ENCODE data around the gene GALNT18.

The GALNT18 gene

DNA sequence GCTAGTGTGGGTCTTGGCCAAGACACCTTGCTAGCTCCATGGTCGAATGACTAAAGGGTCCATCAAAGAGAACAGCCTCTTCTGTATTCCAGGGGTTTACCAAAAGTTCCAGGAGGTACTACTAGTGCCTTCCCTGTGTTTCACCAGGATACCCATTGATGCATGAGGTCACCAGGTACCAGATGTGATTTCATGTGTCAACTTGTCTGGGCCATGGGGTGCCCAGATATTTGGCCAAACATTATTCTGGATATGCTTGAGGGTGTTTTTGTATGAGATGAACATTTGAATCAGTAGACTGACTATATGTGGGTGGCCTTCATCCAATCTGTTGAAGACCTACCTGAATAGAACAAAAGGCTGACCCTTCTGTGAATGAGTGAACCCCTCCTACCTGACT is 92.8 kb downstream of the GALNT18 start:
- no peak for DNase-seq (ENCODE audit: low read depth)

DNA sequence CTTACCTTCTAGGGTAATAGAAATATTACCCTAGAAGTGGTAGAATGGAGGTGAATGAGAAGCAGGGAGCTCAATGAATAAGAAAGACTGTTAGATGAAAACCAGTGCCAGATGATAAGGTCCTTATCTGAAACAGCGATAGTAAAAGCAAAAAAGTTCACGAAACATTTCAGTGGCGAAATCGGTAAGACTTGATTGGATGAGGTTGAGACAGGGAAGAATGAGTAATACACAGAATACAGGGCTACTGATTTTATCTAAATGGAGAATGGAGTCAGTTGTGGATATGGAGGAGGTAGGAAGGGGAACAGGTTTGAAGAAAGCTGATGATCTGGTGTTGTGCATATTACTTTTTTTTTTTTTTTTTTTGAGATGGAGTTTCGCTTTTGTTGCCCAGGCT is 96.5 kb downstream of the GALNT18 start:
- no peak for DNase-seq (ENCODE audit: low read depth)

DNA sequence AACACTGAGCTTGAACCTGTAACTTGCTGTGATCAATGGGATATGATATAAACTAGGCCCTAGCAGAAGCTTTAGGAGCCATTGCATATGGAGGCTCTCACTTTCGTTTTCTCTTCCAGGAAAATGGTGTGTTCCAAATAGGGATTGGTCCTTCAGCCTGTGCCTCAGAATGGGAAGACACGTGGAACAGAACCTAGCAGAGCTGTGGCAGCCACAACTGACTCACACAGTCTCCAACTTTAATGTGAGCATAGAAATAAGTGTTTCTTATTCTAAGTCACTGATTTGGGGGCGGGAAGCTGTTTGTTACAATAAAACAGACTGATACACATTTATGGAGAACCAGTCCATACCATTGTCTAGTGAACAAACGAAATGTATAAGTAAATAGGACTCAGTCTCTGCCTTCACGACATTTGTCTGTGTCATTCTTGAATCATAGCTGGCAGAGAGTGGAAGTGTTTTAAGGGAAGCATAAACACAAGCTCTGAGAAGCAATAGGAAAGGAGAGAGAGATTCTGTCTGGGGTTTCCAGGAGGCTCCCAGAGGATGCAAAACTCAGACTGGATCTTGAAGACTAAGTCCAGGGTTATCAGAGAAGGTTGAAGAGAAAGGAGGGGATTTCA is 97.3 kb downstream of the GALNT18 start:
- DNase-seq (ENCODE audit: low read depth): no peak

DNA sequence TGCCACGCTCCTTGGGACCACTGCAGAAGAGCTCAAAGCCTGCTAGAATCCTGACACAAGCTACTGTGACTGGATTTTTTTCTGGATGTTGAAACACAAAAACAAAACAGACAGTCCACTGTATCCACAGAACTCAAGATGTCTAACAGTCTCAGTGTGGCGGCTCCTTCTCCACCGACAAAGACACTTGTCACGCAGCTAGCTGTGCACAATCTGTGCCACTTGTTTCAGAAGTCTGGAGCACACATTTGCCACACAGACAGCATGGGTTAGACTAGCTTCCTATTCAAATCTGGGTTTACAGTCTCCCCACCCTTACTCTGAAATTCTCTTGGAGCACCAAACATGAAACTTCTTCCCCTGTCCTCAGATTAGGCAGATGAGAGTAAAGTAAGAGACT is 99.2 kb downstream of the GALNT18 start:
- no peak for DNase-seq (ENCODE audit: low read depth)

DNA sequence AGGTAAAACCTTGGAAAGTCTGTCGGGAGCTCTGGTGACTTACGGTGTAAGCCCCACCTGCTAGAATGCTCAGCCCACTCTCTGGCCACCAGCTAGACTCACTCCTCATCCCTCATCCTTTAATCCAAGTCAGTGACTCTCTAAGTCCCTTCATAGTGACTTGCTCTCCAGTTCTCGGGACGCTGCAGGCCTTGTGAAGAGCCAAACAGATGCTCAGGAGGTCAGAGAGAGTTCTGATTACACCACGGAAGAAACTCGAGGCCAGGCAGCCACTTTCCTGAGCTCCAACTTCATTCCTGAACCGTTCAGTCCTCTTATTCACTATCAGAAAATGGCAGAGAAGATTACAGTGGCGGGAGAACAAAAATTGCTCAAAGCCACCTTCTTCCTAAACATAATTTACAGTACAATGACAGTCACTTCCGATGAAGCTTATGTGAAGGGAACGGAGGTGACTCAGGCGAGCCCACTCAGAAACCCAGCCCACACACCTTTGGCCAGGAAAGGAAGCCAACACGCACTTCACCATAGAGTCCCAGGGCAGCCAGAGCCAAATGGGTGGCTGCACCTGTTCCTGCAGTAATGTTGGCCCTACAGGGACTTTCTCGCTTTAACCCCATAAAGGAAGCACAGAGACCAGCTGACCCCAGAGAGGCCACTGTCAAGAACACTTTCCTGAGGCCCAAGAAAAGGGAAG is 100.4 kb downstream of the GALNT18 start:
- DNase-seq (ENCODE audit: low read depth): no peak

DNA sequence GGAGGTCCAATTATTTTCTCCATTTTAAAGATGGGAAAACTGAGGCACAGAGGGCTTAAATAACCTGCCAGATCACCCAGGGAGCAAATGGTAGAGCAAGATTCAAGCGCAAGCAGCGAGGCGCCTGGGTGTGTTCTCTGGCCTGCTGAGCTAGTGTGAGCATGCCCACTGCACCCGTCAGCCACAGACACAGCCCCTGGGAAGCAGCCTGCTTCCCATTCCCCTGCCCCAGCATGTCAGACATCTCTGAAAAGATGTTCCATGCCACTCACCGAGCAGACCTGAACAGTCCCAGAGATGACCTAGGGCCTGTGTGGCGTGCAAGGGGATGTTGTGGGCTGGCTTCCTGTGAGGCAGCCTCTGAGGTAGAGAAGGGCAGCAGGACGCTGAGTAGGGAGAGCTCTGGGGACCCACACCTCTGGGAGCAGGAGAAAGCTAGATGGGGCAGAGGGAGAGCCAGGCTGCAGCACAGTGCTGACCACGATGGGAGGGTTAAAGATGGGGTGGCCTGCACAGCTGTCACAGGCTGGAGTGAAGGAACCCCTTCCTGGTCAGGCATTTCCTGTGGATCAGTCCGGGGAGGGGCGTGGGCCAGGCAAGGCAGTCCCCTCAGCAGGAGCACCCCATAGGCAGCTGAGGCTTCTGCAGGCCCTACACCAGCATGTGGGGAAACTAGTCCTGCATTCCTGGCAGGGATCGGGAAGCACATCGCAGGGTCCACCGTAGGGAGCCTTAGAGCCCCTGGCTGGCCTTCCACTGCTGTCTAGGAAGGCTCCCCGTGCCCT is 101.4 kb downstream of the GALNT18 start:
- DNase-seq (ENCODE audit: low read depth): no peak

DNA sequence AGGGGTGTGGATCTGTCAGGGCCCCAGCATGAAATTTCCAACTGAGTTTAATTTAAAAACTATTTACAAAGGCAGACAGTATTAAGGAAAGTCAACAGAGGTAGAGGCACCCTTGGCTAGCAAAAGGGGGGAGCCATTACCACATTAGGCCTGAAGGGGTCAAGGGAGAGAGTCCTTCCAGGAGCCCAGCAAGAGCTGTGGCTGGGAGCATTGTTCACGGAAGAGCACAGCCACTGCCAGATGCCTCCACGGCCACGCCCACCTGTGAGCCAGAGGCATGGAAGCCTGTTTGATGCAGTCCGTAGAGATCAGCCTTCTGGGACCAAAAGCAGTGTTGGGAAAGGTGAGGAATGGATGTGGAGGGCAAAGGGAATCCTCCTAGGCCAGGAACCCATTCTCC is 102.6 kb downstream of the GALNT18 start:
- no peak for DNase-seq (ENCODE audit: low read depth)

DNA sequence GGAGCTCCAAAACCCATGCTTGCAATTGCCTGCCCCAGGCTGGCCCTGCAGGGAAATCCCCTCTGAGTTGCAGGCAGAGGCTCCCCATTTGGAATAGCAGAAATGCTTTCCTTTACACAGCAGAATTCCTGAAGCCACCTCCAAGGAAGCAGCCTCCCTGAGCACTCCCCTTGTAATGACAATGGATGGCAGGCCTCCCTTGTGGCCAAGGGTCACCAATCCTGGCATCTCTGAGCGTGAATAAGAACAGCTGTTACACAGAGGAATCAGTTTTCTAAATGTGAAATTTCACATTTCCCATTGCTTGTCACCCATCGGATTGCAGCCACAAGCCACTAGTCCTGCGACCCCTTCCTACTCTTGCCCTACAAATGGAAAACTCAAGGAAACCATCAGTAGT is 107.6 kb downstream of the GALNT18 start:
- DNase-seq (ENCODE audit: low read depth): no peak

DNA sequence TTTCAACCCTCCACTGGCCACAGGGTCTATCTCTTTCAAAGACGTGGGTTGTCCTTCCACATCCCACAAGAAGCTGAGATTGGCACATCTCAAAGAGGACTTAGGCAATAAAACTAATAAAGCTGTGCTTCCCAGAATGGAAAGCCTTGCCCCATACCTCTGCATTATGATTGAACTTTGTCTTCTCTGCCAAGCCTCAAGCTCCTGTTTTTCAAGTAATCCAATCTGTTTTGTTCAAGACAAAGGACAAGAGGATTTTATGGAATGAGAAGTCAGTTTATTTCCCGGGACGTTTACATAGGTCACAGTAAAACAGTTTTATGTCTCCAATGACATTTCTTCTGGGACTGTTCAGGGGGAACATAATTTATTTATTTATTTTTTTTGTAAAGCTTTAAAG is 108.4 kb downstream of the GALNT18 start:
- no peak for DNase-seq (ENCODE audit: low read depth)

DNA sequence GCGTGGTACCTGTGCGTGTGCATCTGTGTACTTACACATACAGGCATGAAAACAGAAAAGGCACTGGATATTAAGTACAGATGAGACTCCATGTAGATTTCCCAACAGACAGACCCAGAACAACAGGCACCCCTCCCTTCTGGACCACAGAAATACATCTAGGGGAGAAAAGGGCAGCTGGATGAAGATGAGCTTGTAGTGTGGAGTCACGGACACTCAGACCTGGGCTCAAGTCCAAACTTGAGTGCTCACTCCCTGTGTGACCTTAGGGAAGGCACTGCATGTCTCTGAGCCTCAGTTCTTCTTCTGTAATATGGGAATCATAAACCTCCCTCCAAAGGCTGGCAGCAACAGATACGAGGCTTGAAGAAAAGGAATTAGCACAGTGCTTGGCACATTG is 108.9 kb downstream of the GALNT18 start:
- no peak for DNase-seq (ENCODE audit: low read depth)

DNA sequence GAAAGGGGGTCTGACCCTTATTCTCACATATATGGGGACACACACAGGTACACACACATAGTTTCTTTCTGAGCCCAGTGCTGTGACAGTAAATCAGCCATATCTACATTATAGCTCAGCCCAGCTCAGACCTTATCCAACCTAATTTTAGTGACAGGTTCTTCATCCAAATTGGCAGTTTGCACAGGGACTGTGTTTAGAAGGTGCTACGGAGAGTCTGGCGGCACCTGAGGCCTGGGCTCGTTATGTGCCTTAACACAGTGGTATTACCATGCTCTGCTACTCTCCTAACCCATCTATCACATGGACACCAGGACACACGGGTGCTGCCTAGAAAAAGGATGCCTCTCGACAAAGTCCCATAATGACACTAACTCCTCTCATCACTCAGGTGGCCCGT is 109.3 kb downstream of the GALNT18 start:
- DNase-seq (ENCODE audit: low read depth): no peak

DNA sequence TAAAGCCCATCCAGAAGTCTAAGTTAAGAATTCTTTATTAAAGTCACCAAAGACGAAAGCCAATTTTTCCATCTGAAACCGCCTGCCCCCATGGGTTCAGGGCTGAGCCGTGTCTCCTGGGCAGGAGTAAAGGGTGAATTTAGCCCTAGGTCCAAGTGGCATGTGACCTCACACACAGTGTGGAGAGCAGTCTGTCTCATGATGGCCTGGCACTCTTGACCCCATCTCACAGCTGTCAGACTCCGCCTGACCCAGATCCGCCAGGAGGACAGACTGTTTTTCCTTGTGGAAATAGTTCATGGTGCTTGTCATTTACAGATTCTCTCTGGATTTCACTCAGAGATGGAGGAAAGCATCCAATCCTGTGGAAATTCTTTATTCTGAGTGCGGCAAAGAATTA is 109.7 kb downstream of the GALNT18 start:
- no peak for DNase-seq (ENCODE audit: low read depth)

DNA sequence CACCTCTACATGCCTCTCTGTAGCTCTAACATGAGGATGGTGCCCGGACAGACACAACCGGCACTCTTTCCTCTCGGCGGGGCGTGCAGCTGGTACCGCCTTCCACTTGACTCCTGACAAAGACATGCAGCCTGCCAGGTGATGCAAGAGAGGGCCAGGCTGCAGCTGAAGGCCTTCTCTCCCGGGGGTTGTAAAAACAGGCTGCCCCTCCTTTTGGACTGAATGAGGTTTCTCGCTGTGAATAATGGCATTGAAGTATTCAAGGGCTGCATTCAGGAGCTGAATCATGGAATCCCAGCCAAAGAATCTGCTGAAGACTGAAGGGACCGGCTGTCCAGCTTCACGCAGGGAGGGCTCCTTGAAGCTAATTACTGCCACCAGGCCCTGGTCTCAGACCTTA is 110.9 kb downstream of the GALNT18 start:
- DNase-seq (ENCODE audit: low read depth): no peak

DNA sequence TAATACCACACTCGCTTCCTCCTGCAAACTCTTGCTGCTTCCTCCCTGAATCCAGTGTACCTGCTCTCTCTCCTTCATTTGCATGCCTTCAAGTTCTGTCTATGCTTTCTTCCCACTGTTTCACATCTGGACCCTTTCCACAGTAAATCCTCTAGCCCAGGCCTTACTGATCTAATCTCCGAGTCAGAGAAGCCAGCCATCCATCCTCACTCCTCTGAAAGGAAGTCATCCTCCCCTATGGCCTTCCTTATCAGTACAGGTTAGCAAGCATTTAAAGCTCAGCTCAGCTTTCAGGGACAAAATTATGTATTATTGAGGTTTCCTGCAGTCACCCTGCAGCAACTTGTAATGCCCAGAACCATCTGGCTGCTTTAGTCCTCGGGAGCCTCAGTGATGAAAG is 116.1 kb downstream of the GALNT18 start:
- DNase-seq (ENCODE audit: low read depth): no peak

DNA sequence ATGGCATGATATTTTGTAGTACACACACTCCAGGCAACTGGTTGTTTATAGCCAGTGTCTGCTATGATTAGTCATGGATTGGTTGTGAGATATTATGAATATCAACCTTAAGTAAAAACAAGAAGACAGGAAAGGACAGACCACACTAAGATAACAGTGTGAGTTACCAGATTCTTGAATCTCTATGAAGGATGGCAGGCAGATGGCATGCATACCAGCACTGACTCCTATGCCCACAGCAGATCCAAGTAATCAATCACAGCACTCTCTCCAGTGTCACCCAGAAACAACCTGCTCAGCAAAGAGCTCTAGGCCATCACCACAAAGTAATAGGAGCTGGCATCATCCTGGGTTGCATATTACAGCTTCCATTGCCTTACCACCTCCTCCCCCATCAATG is 116.6 kb downstream of the GALNT18 start:
- no peak for DNase-seq (ENCODE audit: low read depth)

DNA sequence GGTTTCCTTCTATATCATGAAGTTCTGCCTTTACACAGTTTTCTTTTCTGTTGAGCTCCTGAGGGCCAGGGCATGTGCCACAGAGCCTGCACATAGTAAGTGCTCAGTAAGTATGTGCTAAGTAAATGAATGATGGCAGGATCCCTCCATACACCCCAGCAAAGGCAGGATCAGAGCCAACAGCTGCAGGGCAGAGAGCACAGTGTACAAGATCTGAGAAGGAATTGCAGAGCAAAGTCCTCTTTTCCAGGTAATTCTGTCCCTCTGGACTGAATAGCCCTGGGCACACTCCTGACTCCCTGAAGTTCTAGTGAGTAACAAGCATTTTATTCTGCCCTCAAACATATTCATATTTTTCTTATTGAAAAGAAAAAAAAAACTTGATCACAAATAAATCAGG is 117.7 kb downstream of the GALNT18 start:
- DNase-seq (ENCODE audit: low read depth): no peak

DNA sequence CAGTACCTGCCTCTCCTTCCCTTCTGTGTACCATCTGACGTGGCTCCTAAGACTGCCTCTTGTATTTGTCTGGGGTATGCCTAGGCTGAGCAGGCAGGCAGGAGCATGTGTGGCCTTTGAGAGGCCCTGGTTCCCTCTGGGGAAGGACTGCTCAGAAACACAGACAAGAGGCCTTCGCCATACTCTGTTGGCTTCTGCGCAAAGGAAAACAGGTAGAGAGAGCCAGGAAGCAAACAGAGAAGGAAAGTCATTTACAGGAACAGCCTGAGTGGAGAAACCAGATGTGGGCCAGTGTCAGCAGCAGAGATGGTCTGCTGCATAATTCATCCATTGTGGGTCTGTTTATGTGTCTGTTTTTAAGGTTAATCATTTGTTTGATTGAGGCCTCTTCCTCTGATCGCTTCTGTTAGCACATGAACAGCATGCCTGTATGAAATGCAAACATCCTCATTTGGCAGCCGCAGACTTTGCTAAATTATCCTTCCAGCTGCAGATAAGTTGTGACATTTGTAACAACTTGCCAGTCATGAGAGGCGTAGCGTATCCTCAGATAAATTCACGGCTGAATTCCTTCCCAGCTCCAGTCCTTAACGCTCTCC is 119.4 kb downstream of the GALNT18 start:
- no peak for DNase-seq (ENCODE audit: low read depth)

DNA sequence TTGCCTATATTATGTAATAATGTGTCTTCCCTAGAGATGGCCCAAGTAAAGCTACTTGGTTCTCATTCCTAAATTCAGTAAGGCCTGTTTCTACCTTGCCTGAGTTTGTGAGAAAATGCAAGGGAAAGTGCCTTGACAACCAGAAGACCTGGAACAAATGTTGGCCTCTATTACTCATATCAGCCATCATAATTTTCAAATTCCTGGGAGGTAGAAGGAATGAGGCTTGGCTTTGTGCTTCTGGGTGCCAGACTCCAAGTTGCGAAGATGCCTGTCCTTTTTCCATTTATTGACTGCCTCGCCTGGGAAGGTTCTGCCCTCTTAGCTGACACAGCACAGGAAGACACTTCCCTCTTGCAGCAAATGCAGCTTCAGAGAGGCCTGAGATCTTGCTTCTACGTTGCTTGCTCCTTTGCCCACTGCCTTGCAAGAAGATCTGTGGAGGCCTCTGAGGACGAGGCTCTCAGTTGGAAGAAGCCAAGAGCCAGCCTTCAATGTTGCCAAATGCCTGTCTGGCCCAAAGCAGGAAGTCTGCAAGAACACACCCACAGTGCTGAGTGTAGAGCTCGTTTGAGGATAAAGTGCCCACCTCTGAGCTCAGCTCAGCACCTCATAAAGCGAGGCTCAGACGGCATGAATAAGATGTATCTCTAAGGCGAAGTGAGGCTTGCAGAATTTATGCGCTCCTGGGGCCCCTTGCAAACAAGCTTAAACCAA is 120.1 kb downstream of the GALNT18 start:
- DNase-seq (ENCODE audit: low read depth): no peak

DNA sequence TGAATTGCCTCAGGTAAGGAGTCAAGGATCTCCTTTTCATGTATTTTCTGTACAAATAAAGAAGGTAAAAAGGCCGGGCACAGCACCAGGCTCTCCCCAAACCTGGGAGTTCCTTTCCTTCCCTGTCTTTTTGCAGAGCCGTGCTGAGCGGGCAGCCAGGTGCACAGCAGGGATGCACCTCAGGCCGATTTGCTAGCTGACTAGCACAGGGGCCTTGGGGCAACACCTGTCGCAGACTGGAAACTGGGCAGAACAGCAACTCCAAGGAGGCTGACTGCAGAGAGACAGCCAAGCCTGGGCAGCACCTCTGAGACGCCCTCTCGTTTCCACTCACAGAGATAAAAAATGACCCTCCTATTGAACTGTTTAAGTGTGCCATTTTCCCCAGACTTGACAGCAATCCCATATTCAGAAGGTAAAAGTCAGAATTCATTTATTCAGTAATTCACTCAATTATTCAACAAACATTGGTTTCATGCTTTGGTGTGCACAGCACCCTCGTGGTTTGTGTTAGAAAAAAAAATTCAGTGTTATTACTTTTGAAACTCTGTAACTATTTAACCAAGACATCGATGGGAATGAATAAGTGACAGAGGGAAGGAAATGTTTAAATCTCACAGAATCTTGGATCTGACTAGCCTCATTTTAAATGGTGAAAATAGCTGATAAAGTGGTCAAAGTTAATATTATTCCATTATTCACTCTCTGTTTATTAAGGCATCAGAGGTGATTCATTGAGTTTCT is 120.9 kb downstream of the GALNT18 start:
- DNase-seq (ENCODE audit: low read depth): no peak

DNA sequence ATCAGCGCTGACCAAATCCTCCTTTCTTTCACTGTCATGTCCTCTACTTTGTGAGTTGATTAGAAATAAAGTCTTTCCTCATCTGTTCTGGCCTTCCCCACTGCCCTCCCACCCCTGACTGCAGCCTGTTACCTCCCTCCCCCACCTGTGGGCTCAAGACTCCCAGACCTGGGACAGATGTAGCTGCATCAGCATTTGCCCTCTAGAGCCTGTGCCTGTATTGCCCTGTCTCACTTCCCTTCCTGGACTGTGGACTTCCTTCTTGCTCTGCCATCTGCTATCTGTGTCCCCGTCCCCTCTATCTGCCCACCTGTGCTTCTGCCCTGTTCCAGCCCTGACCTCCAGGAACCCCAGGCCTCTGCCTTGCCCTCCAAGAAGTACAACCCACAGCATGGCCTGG is 122.5 kb downstream of the GALNT18 start:
- no peak for DNase-seq (ENCODE audit: low read depth)

DNA sequence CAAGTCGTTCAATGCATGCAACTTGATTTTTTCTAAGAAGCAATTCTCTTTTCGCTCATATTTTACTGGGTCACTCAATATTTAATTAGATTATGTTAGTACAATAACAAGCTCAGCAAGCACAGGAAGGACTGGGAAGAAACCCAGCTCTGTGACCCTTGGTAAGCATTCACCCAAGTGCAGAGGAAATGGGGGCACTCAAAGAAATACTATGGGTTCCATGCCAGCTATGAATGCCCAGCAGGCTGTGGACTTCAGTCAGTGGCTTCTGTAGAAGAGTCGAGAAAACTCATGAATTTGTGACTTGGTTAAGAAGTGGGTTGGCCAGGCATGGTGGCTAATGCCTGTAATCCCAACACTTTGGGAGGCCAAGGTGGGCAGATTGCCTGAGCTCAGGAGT is 123.6 kb downstream of the GALNT18 start:
- DNase-seq (ENCODE audit: low read depth): no peak

DNA sequence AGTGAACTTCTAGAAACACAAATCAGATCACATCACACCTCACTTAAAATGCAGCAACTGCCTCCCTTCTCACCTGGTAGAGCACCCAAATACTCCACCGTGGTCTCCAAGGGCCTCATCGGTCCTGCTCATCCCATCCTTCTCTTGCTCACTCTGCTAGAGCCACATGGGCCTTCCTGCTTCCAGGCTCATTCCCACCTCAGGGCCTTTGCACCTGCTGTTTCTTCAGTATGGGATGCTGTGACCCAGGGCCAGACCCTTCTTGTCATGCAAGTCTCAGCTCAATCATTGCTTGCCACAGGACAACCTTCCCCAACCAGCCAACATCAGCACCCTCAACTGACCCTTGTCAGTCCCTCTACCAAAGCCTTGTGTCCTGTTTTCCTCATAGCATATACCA is 124.9 kb downstream of the GALNT18 start:
- DNase-seq (ENCODE audit: low read depth): no peak

Data from non-pigmented ciliary epithelial cell (primary cell).